ENCODE measurements around the gene ESX1.

DNA sequence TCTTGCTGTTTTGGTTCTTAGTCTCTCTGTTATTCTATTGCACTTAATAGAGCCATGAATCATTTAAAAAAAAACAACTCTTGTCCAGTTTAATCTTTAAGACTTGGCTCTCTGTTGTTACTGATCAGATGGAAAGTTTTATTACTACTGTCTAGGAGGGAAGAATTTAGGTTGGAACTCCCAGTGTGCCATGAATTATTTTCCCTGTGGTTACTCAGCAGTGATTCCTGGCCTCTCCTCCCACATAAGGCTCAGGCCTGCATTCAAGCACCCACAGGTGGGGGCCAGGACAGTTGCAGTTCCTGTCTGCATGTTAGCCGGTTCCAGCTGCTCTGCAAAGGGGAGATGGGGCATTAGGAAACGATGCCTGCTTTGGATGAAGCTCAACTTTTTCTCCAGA is 29.8 kb upstream of the ESX1 start:
- TF ChIP-seq, protein P1, sequence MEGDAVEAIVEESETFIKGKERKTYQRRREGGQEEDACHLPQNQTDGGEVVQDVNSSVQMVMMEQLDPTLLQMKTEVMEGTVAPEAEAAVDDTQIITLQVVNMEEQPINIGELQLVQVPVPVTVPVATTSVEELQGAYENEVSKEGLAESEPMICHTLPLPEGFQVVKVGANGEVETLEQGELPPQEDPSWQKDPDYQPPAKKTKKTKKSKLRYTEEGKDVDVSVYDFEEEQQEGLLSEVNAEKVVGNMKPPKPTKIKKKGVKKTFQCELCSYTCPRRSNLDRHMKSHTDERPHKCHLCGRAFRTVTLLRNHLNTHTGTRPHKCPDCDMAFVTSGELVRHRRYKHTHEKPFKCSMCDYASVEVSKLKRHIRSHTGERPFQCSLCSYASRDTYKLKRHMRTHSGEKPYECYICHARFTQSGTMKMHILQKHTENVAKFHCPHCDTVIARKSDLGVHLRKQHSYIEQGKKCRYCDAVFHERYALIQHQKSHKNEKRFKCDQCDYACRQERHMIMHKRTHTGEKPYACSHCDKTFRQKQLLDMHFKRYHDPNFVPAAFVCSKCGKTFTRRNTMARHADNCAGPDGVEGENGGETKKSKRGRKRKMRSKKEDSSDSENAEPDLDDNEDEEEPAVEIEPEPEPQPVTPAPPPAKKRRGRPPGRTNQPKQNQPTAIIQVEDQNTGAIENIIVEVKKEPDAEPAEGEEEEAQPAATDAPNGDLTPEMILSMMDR (IDR thresholded peaks at IDR 0.05), result no peak
- TF ChIP-seq EZH2 (IDR thresholded peaks at IDR 0.05), result no peak
